NOMO-1 (cell line): ENCODE measurements around the gene SH3BP1.

Experiments
- DNase-seq, 2 experiments: peaks; one replicate each; lab custom pipeline; 2025; ENCODE audit not compliant: unreplicated experiment in 2 of 2; lab: John Stamatoyannopoulos, UW

SH3BP1 gene

DNA sequence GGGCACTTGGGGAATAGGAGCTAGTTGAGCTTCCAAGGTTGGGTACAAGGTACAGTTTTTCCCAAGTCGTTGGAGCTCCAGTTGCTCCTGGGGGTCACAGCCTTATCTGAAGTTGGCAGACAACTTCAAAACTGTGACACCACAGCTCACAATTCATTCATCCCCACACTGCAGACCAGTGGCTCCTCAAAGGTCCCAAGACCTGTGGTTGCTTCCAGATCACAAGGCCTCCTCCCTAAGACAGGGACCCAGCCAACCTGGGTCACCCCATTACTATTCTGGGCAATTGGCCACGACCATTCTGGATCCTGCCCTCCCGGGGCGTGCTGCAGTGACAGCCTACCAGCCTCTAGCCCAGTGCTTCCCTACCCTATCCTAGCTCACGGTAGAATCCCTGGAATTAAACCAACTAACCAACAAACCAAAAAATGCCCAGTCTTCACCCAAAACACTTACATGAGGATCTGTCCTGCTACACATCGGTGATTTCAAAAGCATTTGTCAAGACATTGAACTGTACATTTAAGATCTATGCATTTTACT lies 18.2 kb downstream of the SH3BP1 start:
- no peak for DNase-seq

DNA sequence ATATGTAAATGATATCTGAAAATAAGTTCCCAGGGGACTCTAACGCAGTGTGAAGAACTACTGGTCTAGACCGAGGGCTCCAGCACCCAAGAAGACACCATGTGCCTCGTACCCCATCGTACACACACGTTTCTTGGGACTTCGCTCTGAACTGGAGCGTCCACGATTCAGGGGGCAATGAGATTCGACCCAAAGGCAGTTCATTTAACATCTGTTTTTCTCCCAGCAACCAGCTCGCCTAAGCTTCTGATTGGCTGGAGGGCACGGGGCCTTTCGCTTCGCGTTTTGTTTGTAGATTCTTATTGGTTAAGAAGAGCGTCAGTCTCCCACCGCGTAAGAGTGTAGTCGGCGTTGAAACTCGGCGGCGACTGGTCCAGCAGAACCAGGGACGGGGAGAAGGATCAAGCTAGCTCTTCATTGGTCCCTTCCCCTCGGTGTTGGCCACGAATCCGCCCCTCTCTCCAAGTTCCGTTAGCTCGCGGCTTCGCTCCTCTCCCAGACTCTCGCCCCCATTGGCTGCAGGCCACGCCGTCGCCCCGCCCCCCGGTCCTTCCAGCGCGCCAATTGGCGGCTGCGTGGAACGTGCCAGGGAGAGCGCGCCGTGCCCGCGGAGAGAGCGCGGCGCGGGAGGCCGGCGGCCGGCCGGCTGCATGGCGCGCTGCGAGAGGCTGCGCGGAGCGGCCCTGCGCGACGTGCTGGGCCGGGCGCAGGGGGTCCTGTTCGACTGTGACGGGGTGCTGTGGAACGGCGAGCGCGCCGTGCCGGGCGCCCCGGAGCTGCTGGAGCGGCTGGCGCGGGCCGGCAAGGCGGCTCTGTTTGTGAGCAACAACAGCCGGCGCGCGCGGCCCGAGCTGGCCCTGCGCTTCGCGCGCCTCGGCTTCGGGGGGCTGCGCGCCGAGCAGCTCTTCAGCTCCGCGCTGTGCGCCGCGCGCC lies 18.9 kb downstream of the SH3BP1 start, which contains the start of gene PDXP:
PDXP (plus strand) TSS at position 591 of the 933 bp plus-strand sequence; CDS start at position 651, 60 bp downstream.
- peak; percentile 98 to 99 for DNase-seq

DNA sequence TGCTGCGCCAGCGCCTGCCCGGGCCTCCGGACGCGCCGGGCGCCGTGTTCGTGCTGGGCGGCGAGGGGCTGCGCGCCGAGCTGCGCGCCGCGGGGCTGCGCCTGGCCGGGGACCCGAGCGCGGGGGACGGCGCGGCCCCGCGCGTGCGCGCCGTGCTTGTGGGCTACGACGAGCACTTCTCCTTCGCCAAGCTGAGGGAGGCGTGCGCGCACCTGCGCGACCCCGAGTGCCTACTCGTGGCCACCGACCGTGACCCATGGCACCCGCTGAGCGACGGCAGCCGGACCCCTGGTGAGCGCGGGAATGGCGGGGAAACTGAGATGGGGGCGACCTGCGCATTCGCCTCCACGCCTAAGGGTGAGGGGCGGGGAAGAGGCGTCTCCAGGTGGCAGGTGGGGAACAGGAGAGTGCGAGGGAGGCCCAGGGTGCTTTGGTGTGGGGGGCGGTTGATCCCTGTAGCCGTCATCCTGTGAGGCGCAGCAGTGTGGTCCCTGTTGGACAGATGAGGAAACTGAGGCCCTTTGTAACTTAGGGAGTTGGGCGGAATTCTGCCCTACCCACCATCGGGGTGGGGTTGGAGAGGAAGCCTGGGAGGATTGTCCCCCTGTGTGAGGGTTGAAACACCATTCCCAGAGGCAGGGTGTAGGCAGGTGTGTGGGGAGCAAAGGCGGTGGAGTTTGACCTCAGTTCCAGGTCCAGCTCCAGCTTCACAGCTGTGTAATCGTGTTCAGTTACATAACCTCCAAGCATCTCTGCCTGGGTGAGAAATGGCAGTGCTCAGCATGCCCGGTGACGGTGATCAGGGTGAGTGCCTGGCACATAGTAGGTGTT lies 19.8 kb downstream of the SH3BP1 start:
- DNase-seq = no peak

DNA sequence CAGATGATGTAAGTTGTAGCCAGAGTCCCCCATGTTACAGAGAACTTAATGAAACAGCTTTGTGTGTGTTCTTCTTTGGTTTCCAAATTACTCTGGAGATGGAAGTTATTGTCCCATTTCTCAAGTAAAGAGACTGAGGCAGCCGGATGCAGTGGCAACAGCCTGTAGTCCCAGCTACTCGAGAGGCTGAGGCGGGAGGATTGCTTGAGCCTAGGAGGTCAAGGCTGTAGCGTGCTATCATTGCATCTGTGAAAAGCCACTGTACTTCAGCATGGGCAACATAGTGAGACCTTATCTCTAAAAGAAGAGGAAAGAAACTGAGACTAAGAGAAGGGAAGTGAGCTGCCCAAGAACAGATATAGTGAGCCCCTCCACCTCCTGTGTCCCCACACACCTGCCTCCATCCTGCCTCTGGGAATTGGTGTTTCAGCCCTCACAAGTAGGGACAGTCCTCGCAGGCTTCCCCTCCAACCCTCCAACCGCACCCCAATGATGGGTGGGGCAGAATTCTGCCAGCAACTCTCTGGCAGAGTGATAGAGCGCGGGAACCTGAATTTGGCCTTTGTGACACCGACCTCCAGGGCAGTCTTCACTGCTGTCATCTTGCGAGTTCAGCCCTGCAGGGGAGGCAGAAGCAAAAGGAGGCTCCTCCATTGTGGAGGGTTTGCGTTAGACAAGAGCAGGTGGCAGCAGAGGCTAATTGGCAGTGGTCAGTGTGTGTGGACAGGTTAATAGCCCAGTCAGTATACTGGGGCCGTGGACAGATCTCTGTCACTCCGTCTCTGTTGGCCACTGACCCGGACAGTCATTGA lies 20.6 kb downstream of the SH3BP1 start:
- no peak for DNase-seq

DNA sequence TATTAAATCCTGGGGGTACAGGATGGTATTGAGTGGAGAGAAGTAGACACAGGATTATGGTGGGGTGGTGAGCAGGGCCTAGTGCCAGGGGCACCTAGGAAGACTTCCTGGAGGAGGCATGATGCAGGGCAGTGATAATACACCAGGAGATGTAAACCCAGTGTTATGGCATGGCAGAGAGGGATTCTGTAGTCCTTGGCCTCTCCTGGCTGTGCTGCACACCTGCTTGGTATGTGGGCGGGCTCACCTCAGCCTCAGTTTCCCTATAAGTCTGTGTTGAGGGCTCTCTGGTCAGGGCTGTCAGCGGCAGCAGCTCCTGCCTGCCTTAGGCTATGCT lies 21.2 kb downstream of the SH3BP1 start:
- DNase-seq = no peak

DNA sequence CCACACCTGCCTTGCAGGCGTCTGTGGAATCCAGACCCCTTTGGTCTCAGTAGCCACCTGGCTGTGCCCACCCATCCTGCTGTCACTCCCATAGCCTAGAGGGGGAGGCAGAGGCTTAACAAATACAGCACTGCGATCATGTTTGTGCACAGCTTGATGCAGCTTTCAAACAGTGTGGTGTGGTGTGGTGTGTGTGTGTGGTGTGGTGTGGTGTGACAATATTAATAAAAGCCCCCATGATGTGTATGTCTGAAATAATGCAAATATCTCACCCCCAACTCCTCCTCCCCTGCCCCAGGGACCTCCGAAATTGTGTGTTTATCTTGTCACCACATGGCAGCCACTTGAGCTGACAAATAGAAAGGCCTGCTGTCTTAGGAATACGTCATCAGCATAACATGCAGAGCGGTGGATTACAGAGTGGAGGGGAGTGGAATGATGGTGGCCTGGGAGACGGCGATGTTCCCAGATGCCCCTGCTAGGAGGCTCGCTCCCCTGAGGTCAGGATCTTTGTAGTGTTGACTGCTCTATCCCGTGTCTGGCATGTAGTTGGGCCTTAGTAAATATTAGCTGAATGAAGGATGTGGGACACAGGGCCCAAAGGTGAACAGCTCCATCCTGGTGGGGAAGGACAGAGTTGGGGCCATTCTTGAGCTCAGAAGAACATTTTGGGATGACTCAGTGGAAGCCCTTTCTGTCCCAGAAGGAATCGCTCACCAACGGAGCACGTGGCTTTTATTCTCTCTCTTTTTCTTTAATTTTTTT lies 21.9 kb downstream of the SH3BP1 start:
- peak in 1 of 2 experiments; percentile 37 for DNase-seq

DNA sequence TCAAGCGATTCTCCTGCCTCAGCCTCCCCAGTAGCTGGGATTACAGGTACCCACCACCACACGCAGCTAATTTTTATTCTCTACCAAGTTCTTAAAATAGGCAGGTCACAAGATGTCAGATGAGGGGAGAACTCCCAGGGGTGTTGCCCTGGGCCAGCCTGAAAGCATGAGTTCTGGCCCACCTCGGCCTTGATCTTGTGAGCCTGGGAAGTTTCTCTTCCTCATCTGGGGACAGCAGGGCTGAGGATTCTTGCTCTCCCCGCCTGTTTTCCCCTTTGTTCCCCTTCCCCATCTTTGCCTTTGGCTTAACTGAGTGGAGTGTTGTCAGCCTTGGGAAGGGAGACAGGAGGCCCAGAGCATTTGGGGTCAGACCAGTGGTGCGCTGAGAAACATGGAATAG lies 22.6 kb downstream of the SH3BP1 start:
- no peak for DNase-seq

DNA sequence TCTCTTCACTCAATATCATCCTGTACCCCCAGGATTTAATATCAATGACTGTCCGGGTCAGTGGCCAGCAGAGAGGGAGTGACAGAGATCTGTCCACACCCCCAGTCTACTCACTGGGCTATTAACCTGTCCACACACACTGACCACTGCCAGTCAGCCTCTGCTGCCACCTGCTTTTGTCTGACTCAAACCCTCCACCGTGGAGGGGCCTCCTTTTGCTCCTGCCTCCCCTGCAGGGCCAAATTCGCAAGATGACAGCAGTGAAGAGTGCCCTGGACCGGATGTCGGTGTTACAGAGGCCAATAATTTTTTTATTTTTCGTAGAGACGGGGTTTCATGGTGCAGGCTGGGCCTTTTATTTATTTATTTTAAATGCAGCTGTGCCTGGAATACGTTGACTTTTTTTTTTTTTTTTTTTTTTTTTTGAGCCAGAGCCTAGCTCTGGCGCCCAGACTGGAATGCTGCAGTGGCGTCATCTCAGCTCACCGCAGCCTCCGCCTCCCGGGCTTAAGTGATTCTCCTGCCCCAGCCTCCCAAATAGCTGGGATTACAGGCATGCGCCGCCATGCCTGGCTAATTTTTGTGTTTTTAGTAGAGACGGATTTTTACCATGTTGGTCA lies 24.2 kb downstream of the SH3BP1 start:
- no peak for DNase-seq

DNA sequence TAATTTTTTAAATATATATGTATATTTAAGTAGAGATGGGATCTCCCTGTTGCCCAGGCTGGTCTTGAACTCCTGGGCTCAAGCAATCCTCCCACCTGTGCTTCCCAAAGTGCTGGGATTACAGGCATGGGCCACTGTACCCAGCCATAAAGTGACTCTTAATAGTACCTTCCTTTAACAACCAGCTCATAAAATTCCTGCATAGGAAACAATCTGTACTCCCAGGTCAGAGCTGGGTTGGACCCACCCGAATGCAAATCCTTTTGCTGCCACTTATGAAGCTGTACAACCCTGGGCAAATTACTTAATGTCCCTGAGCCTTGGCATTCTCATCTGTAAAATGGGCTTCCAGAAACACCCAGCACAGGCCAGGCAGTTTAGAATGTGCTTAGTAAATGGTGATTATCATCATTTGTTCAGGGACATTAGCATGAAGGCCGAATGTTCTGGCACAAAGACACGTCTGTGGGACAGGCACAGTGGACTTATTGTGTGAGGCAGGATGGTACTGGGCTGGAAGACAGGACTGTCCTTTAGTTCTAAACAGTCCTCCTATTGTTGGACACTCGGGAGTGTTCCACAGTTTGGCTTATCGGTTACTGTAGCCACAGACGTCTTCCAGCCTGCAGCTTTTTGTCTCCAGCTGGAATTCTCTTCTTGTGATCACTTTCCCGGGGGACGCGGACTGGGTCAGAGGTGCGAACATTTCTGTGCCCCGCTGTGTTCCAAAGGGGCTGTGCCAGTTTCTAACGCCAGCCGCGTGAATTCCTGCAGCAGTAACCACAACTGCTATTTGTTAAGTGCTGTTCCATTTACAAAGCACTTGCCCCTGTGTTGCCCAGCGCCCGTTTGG lies 25.0 kb downstream of the SH3BP1 start:
- no peak for DNase-seq

DNA sequence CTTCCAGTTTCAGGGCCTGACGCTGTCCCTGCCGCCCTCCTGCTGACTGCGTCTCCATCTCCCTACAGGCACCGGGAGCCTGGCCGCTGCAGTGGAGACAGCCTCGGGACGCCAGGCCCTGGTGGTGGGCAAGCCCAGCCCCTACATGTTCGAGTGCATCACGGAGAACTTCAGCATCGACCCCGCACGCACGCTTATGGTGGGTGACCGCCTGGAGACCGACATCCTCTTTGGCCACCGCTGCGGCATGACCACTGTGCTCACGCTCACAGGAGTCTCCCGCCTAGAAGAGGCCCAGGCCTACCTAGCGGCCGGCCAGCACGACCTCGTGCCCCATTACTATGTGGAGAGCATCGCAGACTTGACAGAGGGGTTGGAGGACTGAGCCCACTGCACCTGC lies 26.0 kb downstream of the SH3BP1 start:
- DNase-seq = no peak

DNA sequence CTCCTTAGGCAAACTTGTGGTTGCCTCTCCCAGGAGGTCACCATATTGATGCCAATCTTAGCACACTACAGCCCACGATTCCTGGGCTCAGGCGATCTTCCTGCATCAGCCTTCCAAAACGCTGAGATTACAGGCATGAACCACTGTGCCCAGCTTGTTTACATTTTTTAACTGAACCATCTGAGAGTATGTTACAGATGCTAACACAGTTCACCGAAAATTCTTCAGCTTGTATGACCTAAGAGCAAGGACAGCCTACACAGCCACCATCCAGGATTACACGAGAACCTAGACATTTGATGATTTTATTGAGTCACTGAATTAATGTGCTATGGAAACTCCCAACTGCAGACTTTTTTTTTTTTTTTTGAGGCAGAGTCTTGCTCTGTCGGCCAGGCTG lies 30.1 kb downstream of the SH3BP1 start:
- DNase-seq = no peak

DNA sequence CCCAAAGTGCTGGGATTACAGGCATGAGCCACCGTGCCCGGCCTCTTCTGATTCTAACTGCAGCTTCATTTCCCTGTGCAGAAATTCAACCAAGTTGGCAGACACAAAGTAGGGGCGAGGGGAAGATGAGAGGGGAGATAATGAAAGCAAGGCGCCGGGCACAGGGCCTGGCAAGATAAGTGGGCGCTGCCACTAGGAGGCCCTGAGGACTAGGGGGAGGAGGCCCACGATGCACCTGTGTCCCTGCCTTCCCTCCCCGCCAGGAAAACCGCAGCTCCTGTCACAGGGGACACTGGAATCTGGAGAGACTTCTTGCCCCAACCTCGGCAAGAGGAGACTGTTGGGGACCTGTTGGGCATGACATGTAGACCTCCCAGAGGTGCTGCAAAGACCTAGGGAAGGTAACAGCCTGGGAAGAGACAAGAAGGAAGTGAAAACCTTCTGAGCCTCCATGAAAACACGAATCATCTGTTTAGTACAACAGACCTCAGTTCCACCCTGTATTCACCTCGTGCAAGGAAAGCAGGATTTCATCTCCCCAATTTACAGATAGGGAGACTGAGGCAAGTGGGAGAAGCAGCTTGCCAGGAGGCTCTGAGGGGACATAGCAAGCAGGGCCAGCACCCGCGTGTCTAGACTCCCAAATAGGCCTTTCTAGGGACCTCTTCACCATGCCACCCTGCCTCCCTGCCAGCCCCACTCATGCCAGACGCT lies 32.9 kb downstream of the SH3BP1 start:
- peak in 1 of 2 experiments; percentile 15 for DNase-seq

DNA sequence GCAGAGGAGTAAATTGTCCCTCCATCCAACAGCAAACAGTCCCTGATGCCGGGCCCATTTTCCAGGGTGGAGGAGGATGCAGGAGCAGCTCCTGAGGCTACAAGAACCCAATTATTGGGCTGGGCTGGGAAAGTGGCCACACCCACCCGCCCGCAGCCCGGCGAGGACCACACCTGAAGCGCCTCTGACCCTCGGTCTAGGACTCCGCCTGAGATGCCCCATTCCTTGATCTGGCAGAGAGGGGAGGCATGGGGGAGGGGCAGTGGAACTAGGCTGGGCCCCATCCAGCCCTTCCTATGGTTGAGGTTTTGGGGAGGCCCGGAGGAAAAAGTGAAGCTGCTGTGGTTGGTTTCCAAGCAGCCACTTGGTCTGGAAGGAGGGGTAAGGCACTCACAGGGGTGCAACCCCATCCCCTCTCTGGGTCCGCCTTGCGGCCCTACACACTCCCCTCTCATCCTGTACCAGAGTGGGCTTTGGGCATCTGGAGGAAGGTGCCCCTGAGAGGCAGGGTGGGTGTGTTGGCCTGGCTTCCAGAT lies 33.5 kb downstream of the SH3BP1 start:
- no peak for DNase-seq

DNA sequence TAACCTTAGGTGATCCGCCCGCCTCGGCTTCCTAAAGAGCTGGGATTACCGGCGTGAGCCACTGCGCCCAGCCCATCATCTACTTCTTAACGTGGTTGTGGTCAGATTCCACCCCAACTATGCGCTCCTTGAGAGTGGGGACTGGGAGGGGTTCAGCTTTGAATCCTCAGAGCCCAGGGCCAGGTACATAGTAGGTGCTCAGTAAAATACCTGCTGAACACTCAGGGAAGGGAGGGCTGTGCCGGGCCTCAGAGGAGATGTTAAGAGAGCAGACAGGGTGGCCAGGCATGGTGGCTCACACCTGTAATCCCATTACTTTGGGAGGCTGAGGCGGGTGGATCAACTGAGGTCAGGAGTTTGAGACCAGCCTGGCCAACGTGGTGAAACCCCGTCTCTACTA lies 34.8 kb downstream of the SH3BP1 start:
- no peak for DNase-seq

DNA sequence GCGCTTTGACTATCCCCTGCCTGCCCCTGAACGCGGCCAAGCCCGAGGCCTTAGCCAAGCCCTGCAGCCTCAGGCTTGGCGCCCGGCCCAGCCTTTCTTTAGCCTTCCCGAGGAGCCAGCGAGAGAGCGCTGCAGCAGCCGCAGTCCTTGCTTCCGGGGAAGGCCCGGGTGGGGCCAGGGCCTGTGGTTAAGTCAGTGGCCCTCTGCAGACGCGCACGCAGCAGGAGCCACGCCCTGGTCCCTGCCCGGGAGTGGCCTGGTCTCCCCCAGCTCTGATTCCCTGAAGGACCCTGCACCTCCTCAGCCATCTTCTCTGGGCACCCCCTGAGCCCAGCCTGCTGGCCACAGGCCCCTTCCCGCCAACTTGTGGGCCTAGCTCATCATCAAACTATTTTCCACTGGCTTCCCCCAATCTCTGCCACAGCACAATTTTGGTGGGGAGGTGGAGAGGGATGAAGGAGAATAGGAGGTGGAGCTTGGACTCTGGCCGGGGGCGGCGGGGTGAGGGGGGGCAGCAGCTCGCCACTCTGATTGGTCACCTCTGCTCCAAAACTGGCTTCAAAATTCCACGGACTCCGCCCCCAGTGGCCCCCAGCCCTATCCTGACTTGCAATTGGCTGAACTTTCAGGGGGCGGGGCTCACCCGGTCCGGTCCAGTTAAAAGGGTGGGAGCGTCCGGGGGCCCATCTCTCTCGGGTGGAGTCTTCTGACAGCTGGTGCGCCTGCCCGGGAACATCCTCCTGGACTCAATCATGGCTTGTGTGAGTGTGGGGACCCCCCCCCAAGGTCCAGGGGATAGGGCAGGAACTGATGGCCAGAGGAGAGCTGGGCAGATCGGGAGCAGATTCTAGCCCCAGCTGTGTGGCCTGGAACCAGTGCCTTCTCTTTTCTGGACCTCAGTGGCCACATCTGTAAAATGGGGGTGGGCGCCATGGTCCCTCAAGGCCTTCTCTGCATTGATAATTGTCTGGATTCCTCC lies 35.8 kb downstream of the SH3BP1 start, which contains the start of gene LGALS1:
LGALS1 (plus strand) TSS at position 686 of the 979 bp plus-strand sequence; CDS start at position 753, 67 bp downstream.
- peak; percentile 94 for DNase-seq
